GM21515 (cell line): ENCODE data around the gene SLC39A13.
"Not testable (repeated sequence)": the region's sequence is repeated elsewhere in the genome, so short reads cannot be mapped to it uniquely, and the experiment has no call there.

Source experiments
- ATAC-seq: cut with Tn5 transposase; IDR thresholded peaks from one replicate; pipeline ENCODE4 v1.9.1; 2021; ENCODE audit not compliant: unreplicated experiment

SLC39A13 gene

GRCh38 chr11:47449541-47449940, 41.2 kb downstream of the SLC39A13 start:
- no peak for ATAC-seq

GRCh38 chr11:47451436-47451835, 43.0 kb downstream of the SLC39A13 start:
- ATAC-seq = no peak

GRCh38 chr11:47451990-47452389, 43.6 kb downstream of the SLC39A13 start:
- no peak for ATAC-seq

GRCh38 chr11:47453365-47453764, 45.0 kb downstream of the SLC39A13 start:
- no peak for ATAC-seq

GRCh38 chr11:47454258-47454671, 45.9 kb downstream of the SLC39A13 start:
- ATAC-seq = not testable (repeated sequence)

- no peak for ATAC-seq
Observed at GRCh38 chr11:47460571-47461235, 52.3 kb downstream of the SLC39A13 start.

- no peak for ATAC-seq
Observed at GRCh38 chr11:47461876-47462275, 53.5 kb downstream of the SLC39A13 start.

- ATAC-seq = no peak
Observed at GRCh38 chr11:47464483-47464882, 56.1 kb downstream of the SLC39A13 start.
